ENCODE results near the gene PHLDA2.
"Not testable (repeated sequence)": the region's sequence is repeated elsewhere in the genome, so short reads cannot be mapped to it uniquely, and the experiment has no call there.

Gene PHLDA2

GRCh38 chr11:2945757-2946287 lies 16.6 kb upstream of the PHLDA2 start:
- FAIRE-seq: no peak
- DNase-seq (ENCODE audit: insufficient read length, low spot score): no peak

GRCh38 chr11:2945031-2945756 lies 16.0 kb upstream of the PHLDA2 start:
- peak; percentile 53 for FAIRE-seq
- DNase-seq (ENCODE audit: insufficient read length, low spot score): no peak

- DNase-seq (ENCODE audit: insufficient read length, low spot score) (no peak), FAIRE-seq (no peak)
Observed at GRCh38 chr11:2944530-2944929, 15.3 kb upstream of the PHLDA2 start.

GRCh38 chr11:2943711-2944118 lies 14.5 kb upstream of the PHLDA2 start:
- DNase-seq (ENCODE audit: insufficient read length, low spot score): no peak
- no peak for FAIRE-seq

GRCh38 chr11:2942872-2943710 lies 13.9 kb upstream of the PHLDA2 start:
- no peak for FAIRE-seq
- DNase-seq (ENCODE audit: insufficient read length, low spot score): no peak

- FAIRE-seq: no peak
- no peak for DNase-seq (ENCODE audit: insufficient read length, low spot score)
Observed at GRCh38 chr11:2942447-2942846, 13.2 kb upstream of the PHLDA2 start.

GRCh38 chr11:2940921-2941821 lies 12.0 kb upstream of the PHLDA2 start:
- FAIRE-seq (no peak), DNase-seq (ENCODE audit: insufficient read length, low spot score) (no peak)

GRCh38 chr11:2940147-2940920 lies 11.1 kb upstream of the PHLDA2 start:
- DNase-seq (ENCODE audit: insufficient read length, low spot score) (no peak), FAIRE-seq (no peak)

- DNase-seq (ENCODE audit: insufficient read length, low spot score); FAIRE-seq: not testable (repeated sequence)
Observed at GRCh38 chr11:2938458-2939418, 9.5 kb upstream of the PHLDA2 start.

GRCh38 chr11:2937641-2938457 lies 8.6 kb upstream of the PHLDA2 start:
- not testable (repeated sequence) for DNase-seq (ENCODE audit: insufficient read length, low spot score); FAIRE-seq

GRCh38 chr11:2934611-2935239 lies 5.5 kb upstream of the PHLDA2 start:
- DNase-seq (ENCODE audit: insufficient read length, low spot score) (no peak), FAIRE-seq (no peak)

GRCh38 chr11:2934021-2934550 lies 4.9 kb upstream of the PHLDA2 start:
- DNase-seq (ENCODE audit: insufficient read length, low spot score) (no peak), FAIRE-seq (no peak)

- FAIRE-seq (no peak), DNase-seq (ENCODE audit: insufficient read length, low spot score) (no peak)
Observed at GRCh38 chr11:2933375-2934020, 4.3 kb upstream of the PHLDA2 start.

- FAIRE-seq (no peak), DNase-seq (ENCODE audit: insufficient read length, low spot score) (no peak)
Observed at GRCh38 chr11:2932850-2933251, 3.6 kb upstream of the PHLDA2 start.

- DNase-seq (ENCODE audit: insufficient read length, low spot score): no peak
- no peak for FAIRE-seq
Observed at GRCh38 chr11:2931771-2932738, 2.8 kb upstream of the PHLDA2 start.

GRCh38 chr11:2931420-2931746 lies 2.2 kb upstream of the PHLDA2 start:
- no peak for DNase-seq (ENCODE audit: insufficient read length, low spot score)
- FAIRE-seq: no peak
